Measurements from ENCODE around the gene DGKH. TPM values are rescaled to one million over a fixed set of nuclear protein-coding genes. Genes with fewer than 3 reads are reported as not detected.

The DGKH gene
- total and polyA plus RNA-seq, 2 of the 13 experiments (the other 11 are each of a cell fraction or from before 2014, with no cell fraction given), result 0.01 to 0.13 TPM

GRCh38 chr13:42275098-42275471, 226.6 kb downstream of the DGKH start:
- Histone ChIP-seq H3K4me3 (replicated peaks in 1 of 3; ENCODE audit: insufficient read depth in 1 of 3, low read depth in 2 of 3, low read length in 3 of 3) (no peak overlapping the region), H3K79me2 (ENCODE audit: insufficient read depth, low read length) (peaks cover 9% of the 10 kb centered on the region), H3K4me1 (ENCODE audit: insufficient read depth, low read length) (peaks cover 25% of the 10 kb centered on the region), H4K20me1 (ENCODE audit: insufficient read depth, low read length) (no peaks in the 10 kb centered on the region), H3K36me3 (replicated peaks in 1 of 2; ENCODE audit: control insufficient read depth in 1 of 2, insufficient read depth in 2 of 2, low read length in 2 of 2) (no peaks in the 10 kb centered on the region), H3K4me2 (ENCODE audit: low read depth, low read length) (no peak overlapping the region), H3K27ac (ENCODE audit: extremely low read length, insufficient read depth, low read length) (no peak overlapping the region), H3K9ac (ENCODE audit: insufficient read depth, low read depth, low read length) (no peak overlapping the region), H3K9me3 (ENCODE audit: low read length) (no peaks in the 10 kb centered on the region), H2AFZ (ENCODE audit: low read length) (no peak overlapping the region), H3K27me3 (ENCODE audit: control insufficient read depth in 1 of 2, insufficient read depth in 2 of 2, low read length in 2 of 2) (no peaks in the 10 kb centered on the region)
- ATAC-seq (no peak), FAIRE-seq (no peak), DNase-seq (ENCODE audit: low spot score) (no peak)
- intact Hi-C loops (cut with micrococcal nuclease; ENCODE audit: unreplicated experiment), result no loop called here
- in situ Hi-C loops (cut with HindIII; ENCODE audit: extremely low pct_ligation_motif_present, low pct_unique_long_range_greater_than_20kb), result no loop called here
- ChIA-PET CTCF (ENCODE audit: low intra/inter-chr PET ratio, low total read pairs) (no interaction called here), POLR2A (no interaction called here)
- WGBS (ENCODE audit: low lambda C conversion rate), result 84% methylated on average over 2 of the region's 2 CpGs
- no TSS peak for BruUV-seq (replicated peaks)
- TF ChIP-seq ZNF687 (CRISPR knock-in tag; IDR thresholded peaks at IDR 0.05), result no peak
- TF ChIP-seq GLI4 (CRISPR knock-in tag; IDR thresholded peaks at IDR 0.05; ENCODE audit: borderline replicate concordance), result no peak
- TF ChIP-seq, protein P1, sequence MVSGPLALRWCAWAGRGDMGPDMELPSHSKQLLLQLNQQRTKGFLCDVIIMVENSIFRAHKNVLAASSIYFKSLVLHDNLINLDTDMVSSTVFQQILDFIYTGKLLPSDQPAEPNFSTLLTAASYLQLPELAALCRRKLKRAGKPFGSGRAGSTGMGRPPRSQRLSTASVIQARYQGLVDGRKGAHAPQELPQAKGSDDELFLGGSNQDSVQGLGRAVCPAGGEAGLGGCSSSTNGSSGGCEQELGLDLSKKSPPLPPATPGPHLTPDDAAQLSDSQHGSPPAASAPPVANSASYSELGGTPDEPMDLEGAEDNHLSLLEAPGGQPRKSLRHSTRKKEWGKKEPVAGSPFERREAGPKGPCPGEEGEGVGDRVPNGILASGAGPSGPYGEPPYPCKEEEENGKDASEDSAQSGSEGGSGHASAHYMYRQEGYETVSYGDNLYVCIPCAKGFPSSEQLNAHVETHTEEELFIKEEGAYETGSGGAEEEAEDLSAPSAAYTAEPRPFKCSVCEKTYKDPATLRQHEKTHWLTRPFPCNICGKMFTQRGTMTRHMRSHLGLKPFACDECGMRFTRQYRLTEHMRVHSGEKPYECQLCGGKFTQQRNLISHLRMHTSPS (CRISPR knock-in tag; IDR thresholded peaks at IDR 0.05; ENCODE audit: low read depth), result no peak
- TF ChIP-seq TAF15 (IDR thresholded peaks at IDR 0.05; ENCODE audit: low read depth, low read length, poor library complexity, severe bottlenecking), result no peak
